Fibroblast of mammary gland (primary cell): ENCODE results near the gene TRIM8.

Source experiments
- DNase-seq: peaks from one replicate; pipeline ENCODE4 v3.0.0-alpha.2; 2010; ENCODE audit warnings: low read depth
- H3K4me3 ChIP-seq: 2 replicates; pipeline ENCODE4 v1.5.1; 2011; ENCODE audit warnings: low read depth, mild to moderate bottlenecking, low read length, moderate library complexity; ENCODE audit not compliant: control insufficient read depth
- CTCF ChIP-seq: conservative IDR thresholded peaks from 2 replicates; pipeline ENCODE4 v1.5.1; 2011; ENCODE audit warnings: low read depth, low read length, inconsistent platforms; ENCODE audit not compliant: control insufficient read depth, insufficient read depth

The TRIM8 gene

GRCh38 chr10:102614888-102615287, 29.4 kb upstream of the TRIM8 start:
- H3K4me3 ChIP-seq, result no peak overlapping the region
- DNase-seq, result no peak
- TF ChIP-seq CTCF, result no peak

GRCh38 chr10:102615361-102615760, 28.9 kb upstream of the TRIM8 start:
- peak; percentile 45 for TF ChIP-seq CTCF
- no peak for DNase-seq
- H3K4me3 ChIP-seq, result no peak overlapping the region

- no peak for TF ChIP-seq CTCF
- DNase-seq, result no peak
- no peak overlapping the region for H3K4me3 ChIP-seq
Observed at GRCh38 chr10:102616066-102616770, 28.1 kb upstream of the TRIM8 start.

GRCh38 chr10:102617041-102617440, 27.2 kb upstream of the TRIM8 start:
- TF ChIP-seq CTCF, result no peak
- DNase-seq, result no peak
- no peak overlapping the region for H3K4me3 ChIP-seq

- no peak for DNase-seq
- no peak overlapping the region for H3K4me3 ChIP-seq
- TF ChIP-seq CTCF, result no peak
Observed at GRCh38 chr10:102617816-102618215, 26.5 kb upstream of the TRIM8 start.

- no peak for TF ChIP-seq CTCF
- H3K4me3 ChIP-seq, result no peak overlapping the region
- DNase-seq, result no peak
Observed at GRCh38 chr10:102619281-102619981, 24.8 kb upstream of the TRIM8 start.
